Cardiac fibroblast (primary cell): ENCODE measurements around the gene ATP9B.
A peak's percentile ranks its signal among the peaks of the same experiment; 100 is the strongest.
"Not testable (repeated sequence)": the region's sequence is repeated elsewhere in the genome, so short reads cannot be mapped to it uniquely, and the experiment has no call there.

Source experiments
- DNase-seq, 2 donors: peaks; one replicate each; pipeline versions ENCODE4 v3.0.0 to v3.0.0-alpha.2; 2010; ENCODE audit warnings: low read depth in 2 of 2
- H3K4me3 ChIP-seq, 2 donors: replicated peaks in 1 of 2; 1 replicate in 1 of 2; 2 replicates in 1 of 2; pipeline ENCODE4 v1.5.1; 2011; ENCODE audit warnings: low read depth in 2 of 2, low read length in 2 of 2, mild to moderate bottlenecking in 2 of 2, moderate library complexity in 1 of 2
- CTCF ChIP-seq: IDR thresholded peaks from one replicate; pipeline ENCODE4 v1.5.1; 2011; ENCODE audit warnings: low read depth, mild to moderate bottlenecking, low read length, inconsistent platforms

ATP9B gene

GRCh38 chr18:79275461-79275860, 206.3 kb downstream of the ATP9B start:
- H3K4me3 ChIP-seq = no peak overlapping the region
- peak in 1 of 2 donors; percentile 7 for DNase-seq
- no peak for TF ChIP-seq CTCF

- H3K4me3 ChIP-seq = no peak overlapping the region
- TF ChIP-seq CTCF = no peak
- peak; percentile 2 to 38 for DNase-seq
Observed at GRCh38 chr18:79275992-79276391, 206.8 kb downstream of the ATP9B start.

GRCh38 chr18:79278896-79279295, 209.7 kb downstream of the ATP9B start:
- no peak for DNase-seq
- no peak overlapping the region for H3K4me3 ChIP-seq
- no peak for TF ChIP-seq CTCF

- no peak overlapping the region for H3K4me3 ChIP-seq
- DNase-seq = no peak
- no peak for TF ChIP-seq CTCF
Observed at GRCh38 chr18:79283131-79283810, 214.1 kb downstream of the ATP9B start.

- no peak overlapping the region for H3K4me3 ChIP-seq
- DNase-seq = no peak
- no peak for TF ChIP-seq CTCF
Observed at GRCh38 chr18:79283929-79284328, 214.7 kb downstream of the ATP9B start.

GRCh38 chr18:79285191-79285590, 216.0 kb downstream of the ATP9B start:
- not testable (repeated sequence) for DNase-seq

GRCh38 chr18:79290409-79290808, 221.2 kb downstream of the ATP9B start:
- H3K4me3 ChIP-seq, DNase-seq: not testable (repeated sequence)

More at GRCh38 chr18:79285191-79285590, 216.0 kb downstream of the ATP9B start:
- H3K4me3 ChIP-seq = not testable (repeated sequence)

GRCh38 chr18:79290876-79291275, 221.7 kb downstream of the ATP9B start:
- H3K4me3 ChIP-seq = no peak overlapping the region
- no peak for TF ChIP-seq CTCF
- no peak for DNase-seq
